ENCODE results near the gene PDE3B.
A peak's percentile ranks its signal among the peaks of the same experiment; 100 is the strongest.
"Not testable (repeated sequence)": the region's sequence is repeated elsewhere in the genome, so short reads cannot be mapped to it uniquely, and the experiment has no call there.

PDE3B gene

DNA sequence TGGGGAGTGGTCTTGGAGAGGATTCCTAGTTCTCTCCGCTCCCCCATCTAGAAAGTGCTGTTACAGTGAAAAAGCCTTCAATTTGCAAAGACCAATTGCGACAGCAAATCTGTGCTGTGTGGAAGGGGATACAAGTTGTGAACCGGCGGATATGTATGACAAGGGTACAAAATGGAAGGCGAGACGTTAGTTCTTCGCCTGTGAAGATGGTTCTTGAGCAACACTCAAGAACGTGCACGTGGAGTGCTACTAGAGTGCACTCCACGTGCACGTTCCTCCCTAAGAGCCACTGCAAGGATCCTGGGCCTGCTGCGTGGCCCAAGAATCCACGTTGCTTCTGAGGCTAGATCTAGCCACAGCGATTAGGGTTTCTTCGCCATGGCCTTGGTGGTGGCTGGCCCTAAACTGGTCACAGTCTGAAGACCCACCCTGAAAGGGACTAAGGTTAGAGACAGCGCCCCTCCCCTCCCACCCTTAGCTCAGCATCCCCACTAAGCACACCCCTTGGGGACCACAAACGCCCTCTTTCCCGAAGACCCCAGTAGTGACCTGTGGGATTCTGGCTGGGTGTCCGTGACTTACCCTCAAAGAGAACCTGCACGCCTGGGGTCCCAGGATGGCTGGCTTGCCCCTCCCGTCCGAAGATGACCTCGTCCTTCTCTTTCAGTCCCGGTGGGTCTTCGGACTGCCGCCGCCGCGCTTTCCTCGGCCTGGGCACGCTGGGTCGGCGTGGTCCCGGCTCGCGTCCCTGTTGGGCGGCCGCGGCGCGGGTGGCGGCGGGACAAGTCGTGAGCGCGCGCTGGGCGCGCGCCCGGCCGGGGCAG, 519 bp upstream of the PDE3B start:
- H3K4me3 ChIP-seq (ENCODE audit: low read depth in 1 of 2, low read length in 2 of 2) = peak overlapping the region; percentile 40 to 90
- H3K27me3 ChIP-seq (ENCODE audit: low read depth, low read length) = no peaks in the 10 kb centered on the region
- peaks cover 0 to 9% of the 10 kb centered on the region in 2 donors for H3K4me1 ChIP-seq (ENCODE audit: control insufficient read depth in 1 of 2, insufficient read depth in 2 of 2, low read length in 2 of 2)
- no peaks in the 10 kb centered on the region for H3K9me3 ChIP-seq (ENCODE audit: control insufficient read depth in 1 of 2, low read length in 2 of 2)
- H3K27ac ChIP-seq (ENCODE audit: low read length) = no peak overlapping the region
- no peaks in the 10 kb centered on the region for H3K36me3 ChIP-seq (ENCODE audit: control insufficient read depth in 1 of 2, insufficient read depth in 2 of 2, low read length in 2 of 2)

GRCh38 chr11:14644226-14645014, 816 bp downstream of the PDE3B start:
- Histone ChIP-seq H3K27ac (ENCODE audit: low read length) (no peak overlapping the region), H3K27me3 (ENCODE audit: low read depth, low read length) (no peaks in the 10 kb centered on the region), H3K36me3 (ENCODE audit: control insufficient read depth in 1 of 2, insufficient read depth in 2 of 2, low read length in 2 of 2) (no peaks in the 10 kb centered on the region), H3K4me1 (ENCODE audit: control insufficient read depth in 1 of 2, insufficient read depth in 2 of 2, low read length in 2 of 2) (peaks cover 0 to 9% of the 10 kb centered on the region in 2 donors), H3K9me3 (ENCODE audit: control insufficient read depth in 1 of 2, low read length in 2 of 2) (no peaks in the 10 kb centered on the region), H3K4me3 (ENCODE audit: low read depth in 1 of 2, low read length in 2 of 2) (peak overlapping the region; percentile 72 to 90)

- Histone ChIP-seq H3K36me3 (ENCODE audit: control insufficient read depth in 1 of 2, insufficient read depth in 2 of 2, low read length in 2 of 2) (no peaks in the 10 kb centered on the region), H3K27me3 (ENCODE audit: low read depth, low read length) (no peaks in the 10 kb centered on the region), H3K4me1 (ENCODE audit: control insufficient read depth in 1 of 2, insufficient read depth in 2 of 2, low read length in 2 of 2) (peaks cover 0 to 9% of the 10 kb centered on the region in 2 donors), H3K27ac (ENCODE audit: low read length) (no peak overlapping the region), H3K4me3 (ENCODE audit: low read depth in 1 of 2, low read length in 2 of 2) (peak overlapping the region; percentile 72 to 90), H3K9me3 (ENCODE audit: control insufficient read depth in 1 of 2, low read length in 2 of 2) (no peaks in the 10 kb centered on the region)
These were observed 1.7 kb downstream of the PDE3B start for GRCh38 chr11:14645015-14645912.

DNA sequence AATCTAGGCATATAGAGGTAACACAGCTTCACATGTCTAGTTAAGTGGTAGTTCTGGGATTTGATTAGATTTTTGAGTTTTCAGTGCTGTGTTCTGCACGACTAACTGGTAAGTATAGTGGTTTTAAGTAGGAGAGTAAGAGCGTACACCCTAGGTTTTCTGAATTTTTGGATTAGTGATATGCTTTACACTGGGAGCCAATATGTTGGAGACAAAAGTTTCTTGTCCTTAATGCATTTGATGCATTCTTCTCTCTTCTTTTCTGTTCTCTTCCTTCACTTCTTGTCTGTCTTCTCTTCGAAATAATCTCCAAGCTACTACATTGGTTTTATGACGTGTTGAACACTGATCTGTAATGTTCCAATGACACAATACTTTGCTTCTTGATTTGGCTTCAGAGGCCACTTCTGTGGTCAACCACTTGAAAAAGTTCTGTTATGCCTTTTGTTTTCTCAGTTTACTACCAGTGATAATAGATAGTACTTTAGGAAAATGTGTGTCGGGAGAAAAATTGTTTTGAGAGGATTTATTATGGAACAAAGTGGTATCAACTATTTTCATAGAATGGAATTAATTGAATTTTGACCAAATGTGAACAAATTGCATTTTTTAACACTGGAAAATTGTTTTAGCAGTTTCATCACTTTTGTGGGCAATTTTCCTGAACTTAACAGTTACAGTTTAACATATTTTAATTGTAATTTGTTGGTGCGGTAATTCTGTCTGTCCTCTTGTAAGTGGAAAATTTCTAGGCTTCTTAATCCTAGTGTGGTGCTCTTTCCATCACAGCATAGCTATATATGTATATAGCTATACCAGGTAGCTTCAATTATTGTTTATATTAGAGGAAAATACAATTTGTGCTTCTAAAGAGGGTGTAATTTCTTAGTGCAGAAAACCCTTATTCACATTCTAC, 2.6 kb downstream of the PDE3B start:
- no peaks in the 10 kb centered on the region for H3K27me3 ChIP-seq (ENCODE audit: low read depth, low read length)
- no peaks in the 10 kb centered on the region for H3K9me3 ChIP-seq (ENCODE audit: control insufficient read depth in 1 of 2, low read length in 2 of 2)
- H3K27ac ChIP-seq (ENCODE audit: low read length) = no peak overlapping the region
- peaks cover 0 to 9% of the 10 kb centered on the region in 2 donors for H3K4me1 ChIP-seq (ENCODE audit: control insufficient read depth in 1 of 2, insufficient read depth in 2 of 2, low read length in 2 of 2)
- H3K4me3 ChIP-seq (ENCODE audit: low read depth in 1 of 2, low read length in 2 of 2) = peak overlapping the region in 1 of 2 donors; percentile 72
- no peaks in the 10 kb centered on the region for H3K36me3 ChIP-seq (ENCODE audit: control insufficient read depth in 1 of 2, insufficient read depth in 2 of 2, low read length in 2 of 2)

DNA sequence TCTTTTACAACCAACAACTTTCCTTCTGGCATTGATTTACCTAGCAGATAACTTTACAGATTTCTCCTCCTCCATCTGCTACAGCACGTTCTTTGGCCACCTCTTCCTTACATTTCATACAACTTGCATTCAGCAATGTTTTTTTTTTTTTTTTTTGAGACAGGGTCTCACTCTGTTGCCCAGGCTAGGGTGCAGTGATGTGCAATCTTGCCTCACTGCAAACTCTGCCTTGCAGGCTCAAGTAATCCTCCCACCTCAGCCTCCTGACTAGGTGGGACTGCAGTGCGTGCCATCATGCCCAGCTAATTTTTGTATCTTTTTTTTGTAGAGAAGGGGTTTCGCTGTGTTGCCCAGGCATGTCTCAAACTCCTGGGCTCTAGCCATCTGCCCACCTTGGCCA, 6.5 kb downstream of the PDE3B start:
- H3K9me3 ChIP-seq (ENCODE audit: control insufficient read depth in 1 of 2, low read length in 2 of 2) = no peaks in the 10 kb centered on the region
- H3K4me3 ChIP-seq (ENCODE audit: low read depth in 1 of 2, low read length in 2 of 2) = no peak overlapping the region
- no peaks in the 10 kb centered on the region for H3K27me3 ChIP-seq (ENCODE audit: low read depth, low read length)
- peaks cover 0 to 9% of the 10 kb centered on the region in 2 donors for H3K4me1 ChIP-seq (ENCODE audit: control insufficient read depth in 1 of 2, insufficient read depth in 2 of 2, low read length in 2 of 2)
- no peak overlapping the region for H3K27ac ChIP-seq (ENCODE audit: low read length)
- no peaks in the 10 kb centered on the region for H3K36me3 ChIP-seq (ENCODE audit: control insufficient read depth in 1 of 2, insufficient read depth in 2 of 2, low read length in 2 of 2)

GRCh38 chr11:14653090-14653489, 9.5 kb downstream of the PDE3B start:
- Histone ChIP-seq H3K36me3 (ENCODE audit: control insufficient read depth in 1 of 2, insufficient read depth in 2 of 2, low read length in 2 of 2) (no peaks in the 10 kb centered on the region), H3K9me3 (ENCODE audit: control insufficient read depth in 1 of 2, low read length in 2 of 2) (no peaks in the 10 kb centered on the region), H3K4me1 (ENCODE audit: control insufficient read depth in 1 of 2, insufficient read depth in 2 of 2, low read length in 2 of 2) (no peaks in the 10 kb centered on the region), H3K4me3 (ENCODE audit: low read depth in 1 of 2, low read length in 2 of 2) (no peak overlapping the region), H3K27ac (ENCODE audit: low read length) (no peak overlapping the region), H3K27me3 (ENCODE audit: low read depth, low read length) (no peaks in the 10 kb centered on the region)

- H3K9me3 ChIP-seq (ENCODE audit: control insufficient read depth in 1 of 2, low read length in 2 of 2) = no peaks in the 10 kb centered on the region
- no peaks in the 10 kb centered on the region for H3K4me1 ChIP-seq (ENCODE audit: control insufficient read depth in 1 of 2, insufficient read depth in 2 of 2, low read length in 2 of 2)
- H3K4me3 ChIP-seq (ENCODE audit: low read depth in 1 of 2, low read length in 2 of 2) = no peak overlapping the region
- H3K27me3 ChIP-seq (ENCODE audit: low read depth, low read length) = no peaks in the 10 kb centered on the region
- H3K36me3 ChIP-seq (ENCODE audit: control insufficient read depth in 1 of 2, insufficient read depth in 2 of 2, low read length in 2 of 2) = no peaks in the 10 kb centered on the region
- no peak overlapping the region for H3K27ac ChIP-seq (ENCODE audit: low read length)
These were observed 11.8 kb downstream of the PDE3B start for GRCh38 chr11:14655435-14655834.

GRCh38 chr11:14656536-14657457, 13.2 kb downstream of the PDE3B start:
- Histone ChIP-seq H3K9me3 (ENCODE audit: control insufficient read depth in 1 of 2, low read length in 2 of 2) (no peaks in the 10 kb centered on the region), H3K4me3 (ENCODE audit: low read depth in 1 of 2, low read length in 2 of 2) (no peak overlapping the region), H3K36me3 (ENCODE audit: control insufficient read depth in 1 of 2, insufficient read depth in 2 of 2, low read length in 2 of 2) (no peaks in the 10 kb centered on the region), H3K27ac (ENCODE audit: low read length) (no peak overlapping the region), H3K4me1 (ENCODE audit: control insufficient read depth in 1 of 2, insufficient read depth in 2 of 2, low read length in 2 of 2) (no peaks in the 10 kb centered on the region), H3K27me3 (ENCODE audit: low read depth, low read length) (no peaks in the 10 kb centered on the region)

DNA sequence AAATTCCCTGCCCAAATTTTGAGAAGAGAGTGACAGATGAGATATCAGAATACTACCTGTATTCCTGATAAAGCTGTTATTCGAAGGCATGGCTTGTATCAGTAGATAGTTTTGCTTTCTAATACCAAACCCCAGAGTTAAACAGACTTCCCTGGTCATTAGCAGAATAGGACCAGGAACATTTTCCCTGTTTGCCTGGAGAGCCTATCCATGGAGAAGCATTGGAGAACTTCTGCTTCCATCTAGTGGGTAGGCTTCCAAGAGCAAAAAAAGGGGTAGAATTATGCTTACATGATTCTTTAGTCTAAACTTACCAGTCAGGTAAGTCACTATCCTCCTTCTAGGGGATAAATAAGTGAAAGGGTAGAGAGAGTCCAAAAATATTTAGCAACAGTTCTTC, 14.2 kb downstream of the PDE3B start:
- Histone ChIP-seq H3K36me3 (ENCODE audit: control insufficient read depth in 1 of 2, insufficient read depth in 2 of 2, low read length in 2 of 2) (no peaks in the 10 kb centered on the region), H3K27ac (ENCODE audit: low read length) (no peak overlapping the region), H3K27me3 (ENCODE audit: low read depth, low read length) (no peaks in the 10 kb centered on the region), H3K4me1 (ENCODE audit: control insufficient read depth in 1 of 2, insufficient read depth in 2 of 2, low read length in 2 of 2) (no peaks in the 10 kb centered on the region), H3K4me3 (ENCODE audit: low read depth in 1 of 2, low read length in 2 of 2) (no peak overlapping the region), H3K9me3 (ENCODE audit: control insufficient read depth in 1 of 2, low read length in 2 of 2) (no peaks in the 10 kb centered on the region)

DNA sequence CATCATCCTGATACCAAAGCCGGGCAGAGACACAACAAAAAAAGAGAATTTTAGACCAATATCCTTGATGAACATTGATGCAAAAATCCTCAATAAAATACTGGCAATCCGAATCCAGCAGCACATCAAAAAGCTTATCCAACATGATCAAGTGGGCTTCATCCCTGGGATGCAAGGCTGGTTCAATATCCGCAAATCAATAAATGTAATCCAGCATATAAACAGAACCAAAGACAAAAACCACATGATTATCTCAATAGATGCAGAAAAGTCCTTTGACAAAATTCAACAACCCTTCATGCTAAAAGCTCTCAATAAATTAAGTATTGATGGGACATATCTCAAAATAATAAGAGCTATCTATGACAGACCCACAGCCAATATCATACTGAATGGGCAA, 21.3 kb downstream of the PDE3B start:
- not testable (repeated sequence) for H3K4me1 ChIP-seq (ENCODE audit: control insufficient read depth in 1 of 2, insufficient read depth in 2 of 2, low read length in 2 of 2); H3K27me3 ChIP-seq (ENCODE audit: low read depth, low read length); H3K9me3 ChIP-seq (ENCODE audit: control insufficient read depth in 1 of 2, low read length in 2 of 2); H3K27ac ChIP-seq (ENCODE audit: low read length); H3K4me3 ChIP-seq (ENCODE audit: low read depth in 1 of 2, low read length in 2 of 2); H3K36me3 ChIP-seq (ENCODE audit: control insufficient read depth in 1 of 2, insufficient read depth in 2 of 2, low read length in 2 of 2)

All from muscle layer of duodenum (tissue), 2 donors.